Keratinocyte (primary cell): ENCODE measurements around the gene ABCC4.

Source experiments
- CTCF ChIP-seq, 3 experiments: IDR thresholded peaks in 1 of 3; conservative IDR thresholded peaks in 1 of 3; optimal IDR thresholded peaks in 1 of 3; 2 replicates in 2 of 3; 3 replicates in 1 of 3; pipeline versions ENCODE3 to v1.5.1; 2011; ENCODE audit warnings: low read length in 3 of 3, mild to moderate bottlenecking in 3 of 3, moderate library complexity in 2 of 3, control low read depth in 1 of 3, inconsistent platforms in 1 of 3; ENCODE audit not compliant: insufficient read depth in 2 of 3; ENCODE audit errors: extremely low read depth in 1 of 3
- EZH2 ChIP-seq: IDR thresholded peaks from one replicate; pipeline ENCODE4 v1.6.1; 2012; ENCODE audit warnings: inconsistent platforms, mild to moderate bottlenecking, low read length, moderate library complexity

GRCh38 chr13:95099541-95099940 is 201.7 kb downstream of the ABCC4 start:
- TF ChIP-seq CTCF (optimal IDR thresholded peaks at IDR 0.05 in 1 of 3, IDR thresholded peaks at IDR 0.05 in 1 of 3, conservative IDR thresholded peaks at IDR 0.05 in 1 of 3; ENCODE audit: extremely low read depth in 1 of 3, insufficient read depth in 2 of 3, low read length in 3 of 3) (no peak), EZH2 (no peak)
